ENCODE data around the gene TUBB3. TPM values are rescaled to one million over a fixed set of nuclear protein-coding genes. Genes with fewer than 3 reads are reported as not detected.

Gene TUBB3
- polyA plus RNA-seq, 1 experiment: 108 TPM

GRCh38 chr16:89892055-89892630, 31.0 kb upstream of the TUBB3 start:
- H3K36me3 ChIP-seq (ENCODE audit: control insufficient read depth, insufficient read depth, low read length): peaks cover 53% of the 10 kb centered on the region
- ChIA-PET POLR2A (no interaction called here), CTCF (interaction anchor here (1.6 kb wide), 1 partner anchor 18 kb away, joined by 5 read pairs; no protein-coding TSS in a partner anchor)
- DNase-seq (ENCODE audit: low read depth): no peak
- TF ChIP-seq CTCF (IDR thresholded peaks at IDR 0.05; ENCODE audit: insufficient read depth, low read depth, low read length): no peak
- H3K4me3 ChIP-seq (ENCODE audit: low read depth, low read length): no peak overlapping the region
- no peaks in the 10 kb centered on the region for H3K27me3 ChIP-seq (ENCODE audit: control insufficient read depth, insufficient read depth, low read length)

GRCh38 chr16:89892635-89893034, 30.5 kb upstream of the TUBB3 start:
- ChIA-PET CTCF (interaction anchor here (0.9 kb wide), 1 partner anchor 18 kb away, joined by 3 read pairs; no protein-coding TSS in a partner anchor), POLR2A (no interaction called here)
- Histone ChIP-seq H3K4me3 (ENCODE audit: low read depth, low read length) (no peak overlapping the region), H3K27me3 (ENCODE audit: control insufficient read depth, insufficient read depth, low read length) (no peaks in the 10 kb centered on the region), H3K36me3 (ENCODE audit: control insufficient read depth, insufficient read depth, low read length) (peaks cover 51% of the 10 kb centered on the region)
- no peak for TF ChIP-seq CTCF (IDR thresholded peaks at IDR 0.05; ENCODE audit: insufficient read depth, low read depth, low read length)
- DNase-seq (ENCODE audit: low read depth): no peak

GRCh38 chr16:89893642-89894548, 29.2 kb upstream of the TUBB3 start:
- Histone ChIP-seq H3K36me3 (ENCODE audit: control insufficient read depth, insufficient read depth, low read length) (peaks cover 56% of the 10 kb centered on the region), H3K27me3 (ENCODE audit: control insufficient read depth, insufficient read depth, low read length) (no peaks in the 10 kb centered on the region), H3K4me3 (ENCODE audit: low read depth, low read length) (no peak overlapping the region)
- DNase-seq (ENCODE audit: low read depth): no peak
- CTCF ChIA-PET: interaction anchor here (0.9 kb wide), 1 partner anchor 17 kb away, joined by 3 read pairs; no protein-coding TSS in a partner anchor
- POLR2A ChIA-PET: no interaction called here
- TF ChIP-seq CTCF (IDR thresholded peaks at IDR 0.05; ENCODE audit: insufficient read depth, low read depth, low read length): no peak

- H3K4me3 ChIP-seq (ENCODE audit: low read depth, low read length): no peak overlapping the region
- H3K36me3 ChIP-seq (ENCODE audit: control insufficient read depth, insufficient read depth, low read length): peaks cover 63% of the 10 kb centered on the region
- no peak for TF ChIP-seq CTCF (IDR thresholded peaks at IDR 0.05; ENCODE audit: insufficient read depth, low read depth, low read length)
- CTCF ChIA-PET: no interaction called here
- DNase-seq (ENCODE audit: low read depth): no peak
- H3K27me3 ChIP-seq (ENCODE audit: control insufficient read depth, insufficient read depth, low read length): no peaks in the 10 kb centered on the region
- POLR2A ChIA-PET: no interaction called here
Measured at GRCh38 chr16:89895482-89896250, 27.5 kb upstream of the TUBB3 start.

- Histone ChIP-seq H3K4me3 (ENCODE audit: low read depth, low read length) (no peak overlapping the region), H3K36me3 (ENCODE audit: control insufficient read depth, insufficient read depth, low read length) (peaks cover 55% of the 10 kb centered on the region), H3K27me3 (ENCODE audit: control insufficient read depth, insufficient read depth, low read length) (no peaks in the 10 kb centered on the region)
- POLR2A ChIA-PET: no interaction called here
- no peak for DNase-seq (ENCODE audit: low read depth)
- no peak for TF ChIP-seq CTCF (IDR thresholded peaks at IDR 0.05; ENCODE audit: insufficient read depth, low read depth, low read length)
- CTCF ChIA-PET: interaction anchor here (0.9 kb wide), 1 partner anchor 25 kb away, joined by 3 read pairs; no protein-coding TSS in a partner anchor
Measured at GRCh38 chr16:89897204-89897603, 25.9 kb upstream of the TUBB3 start.

Data from BJ (cell line).